ENCODE measurements around the gene CROCC2.

GRCh38 chr2:240893363-240893844 is 12.7 kb upstream of the CROCC2 start:
- TF ChIP-seq ADNP (CRISPR knock-in tag; IDR thresholded peaks at IDR 0.05) (no peak), ZNF720 (CRISPR knock-in tag; IDR thresholded peaks at IDR 0.05) (no peak), ZBTB42 (CRISPR knock-in tag; IDR thresholded peaks at IDR 0.05) (no peak), POLR2A (IDR thresholded peaks at IDR 0.05; ENCODE audit: insufficient read depth in 1 of 2, low read depth in 2 of 2, low read length in 2 of 2) (no peak), EP300 (IDR thresholded peaks at IDR 0.05; ENCODE audit: low read depth in 2 of 2, low read length in 2 of 2) (no peak), EP300 (CRISPR knock-in tag; IDR thresholded peaks at IDR 0.05; ENCODE audit: borderline replicate concordance) (no peak), ZNF33B (CRISPR knock-in tag; IDR thresholded peaks at IDR 0.05) (no peak), BRCA1 (CRISPR knock-in tag; IDR thresholded peaks at IDR 0.05) (no peak), ETV6 (CRISPR knock-in tag; conservative IDR thresholded peaks at IDR 0.05) (no peak), SP1 (IDR thresholded peaks at IDR 0.05) (no peak), SP1 (CRISPR knock-in tag; IDR thresholded peaks at IDR 0.05) (no peak), ZNF335 (CRISPR knock-in tag; IDR thresholded peaks at IDR 0.05) (no peak), EZH2 (conservative IDR thresholded peaks at IDR 0.05; ENCODE audit: low read depth, low read length) (no peak)
- TF ChIP-seq, protein P1, sequence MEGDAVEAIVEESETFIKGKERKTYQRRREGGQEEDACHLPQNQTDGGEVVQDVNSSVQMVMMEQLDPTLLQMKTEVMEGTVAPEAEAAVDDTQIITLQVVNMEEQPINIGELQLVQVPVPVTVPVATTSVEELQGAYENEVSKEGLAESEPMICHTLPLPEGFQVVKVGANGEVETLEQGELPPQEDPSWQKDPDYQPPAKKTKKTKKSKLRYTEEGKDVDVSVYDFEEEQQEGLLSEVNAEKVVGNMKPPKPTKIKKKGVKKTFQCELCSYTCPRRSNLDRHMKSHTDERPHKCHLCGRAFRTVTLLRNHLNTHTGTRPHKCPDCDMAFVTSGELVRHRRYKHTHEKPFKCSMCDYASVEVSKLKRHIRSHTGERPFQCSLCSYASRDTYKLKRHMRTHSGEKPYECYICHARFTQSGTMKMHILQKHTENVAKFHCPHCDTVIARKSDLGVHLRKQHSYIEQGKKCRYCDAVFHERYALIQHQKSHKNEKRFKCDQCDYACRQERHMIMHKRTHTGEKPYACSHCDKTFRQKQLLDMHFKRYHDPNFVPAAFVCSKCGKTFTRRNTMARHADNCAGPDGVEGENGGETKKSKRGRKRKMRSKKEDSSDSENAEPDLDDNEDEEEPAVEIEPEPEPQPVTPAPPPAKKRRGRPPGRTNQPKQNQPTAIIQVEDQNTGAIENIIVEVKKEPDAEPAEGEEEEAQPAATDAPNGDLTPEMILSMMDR (CRISPR knock-in tag; IDR thresholded peaks at IDR 0.05) = peak; percentile 17; the same call in 1 of the 2 replicates

Measured in HepG2 (cell line).